ENCODE measurements around the gene IL32.

GRCh38 chr16:3068487-3068886 is 3.0 kb downstream of the IL32 start:
- TF ChIP-seq CTCF (IDR thresholded peaks at IDR 0.05) (no peak), EP300 (IDR thresholded peaks at IDR 0.05) (no peak), POLR2A (IDR thresholded peaks at IDR 0.05) (no peak)
